Effector CD4-positive, alpha-beta T cell (primary cell): ENCODE measurements around the gene GPR39.

ENCODE experiments used
- DNase-seq: peaks from one replicate; pipeline ENCODE4 v3.0.0-alpha.2; 2020

The GPR39 gene

GRCh38 chr2:132681766-132682165, 265.2 kb downstream of the GPR39 start:
- no peak for DNase-seq

- no peak for DNase-seq
Observed at GRCh38 chr2:132690664-132691303, 274.2 kb downstream of the GPR39 start.

GRCh38 chr2:132691556-132691955, 275.0 kb downstream of the GPR39 start:
- DNase-seq: no peak

GRCh38 chr2:132692816-132693215, 276.2 kb downstream of the GPR39 start:
- DNase-seq: no peak
